ENCODE results near the gene TBX5.

GRCh38 chr12:114342656-114343055 is 63.3 kb downstream of the TBX5 start:
- TF ChIP-seq GATA2 (IDR thresholded peaks at IDR 0.05; ENCODE audit: low read depth, low read length) (no peak), GATA3 (IDR thresholded peaks at IDR 0.05; ENCODE audit: low read depth, low read length) (no peak)
